A673 (cell line): ENCODE measurements around the gene ZNF511. TPM values are rescaled to one million over a fixed set of nuclear protein-coding genes. Genes with fewer than 3 reads are reported as not detected.

ENCODE experiments used
- BruUV-seq: library from RNA; stranded (reverse); fragments of 400-500 nt; replicated peaks from 2 replicates; lab custom pipeline; 2021; lab: Mats Ljungman, UMichigan
- CTCF ChIA-PET: fragments of 300-600 bp; sonication (Branson Sonifier 250); formaldehyde crosslinking; loops from one replicate; lab custom pipeline; 2022; ENCODE audit warnings: antibody characterized with exemption; lab: Charles Lee
- POLR2A ChIA-PET: fragments of 300-600 bp; sonication (Branson Sonifier 250); formaldehyde crosslinking; loops from one replicate; lab custom pipeline; 2022; ENCODE audit warnings: antibody characterized with exemption; ENCODE audit not compliant: low non-redundant PET; lab: Charles Lee
- DNase-seq: peaks from one replicate; pipeline ENCODE4 v3.0.0-alpha.2; 2015; ENCODE audit warnings: low spot score
- H3K27ac ChIP-seq: fragments of 200-600 bp; sonication (generic); 2 replicates; pipeline ENCODE4 v1.5.1; 2016; ENCODE audit warnings: mixed run types, low read depth, mild to moderate bottlenecking, mixed read lengths, antibody characterized with exemption, low read length; ENCODE audit not compliant: poor library complexity, severe bottlenecking
- H3K27me3 ChIP-seq: fragments of 200-600 bp; sonication (generic); replicated peaks from 2 replicates; pipeline ENCODE4 v1.6.1; 2017; ENCODE audit warnings: mixed run types, low read depth, mild to moderate bottlenecking, mixed read lengths, antibody characterized with exemption, low read length; ENCODE audit not compliant: insufficient read depth, poor library complexity
- H3K36me3 ChIP-seq: fragments of 200-600 bp; sonication (generic); 2 replicates; pipeline ENCODE4 v1.6.1; 2016; ENCODE audit warnings: mixed run types, mild to moderate bottlenecking, mixed read lengths, antibody characterized with exemption, low read length; ENCODE audit not compliant: insufficient read depth, poor library complexity, severe bottlenecking
- H3K4me1 ChIP-seq: fragments of 200-600 bp; sonication (generic); 2 replicates; pipeline ENCODE4 v1.6.1; 2017; ENCODE audit warnings: mixed run types, mild to moderate bottlenecking, mixed read lengths, antibody characterized with exemption, low read length; ENCODE audit not compliant: insufficient read depth, poor library complexity, severe bottlenecking
- H3K4me3 ChIP-seq: fragments of 200-600 bp; sonication (generic); 2 replicates; pipeline ENCODE4 v1.5.1; 2016; ENCODE audit warnings: low read depth, mixed run types, mild to moderate bottlenecking, mixed read lengths, low read length; ENCODE audit not compliant: poor library complexity, severe bottlenecking
- H3K9me3 ChIP-seq: fragments of 200-600 bp; sonication (generic); 2 replicates; pipeline ENCODE4 v1.6.1; 2016; ENCODE audit warnings: mixed run types, low read depth, mild to moderate bottlenecking, mixed read lengths, antibody characterized with exemption, low read length; ENCODE audit not compliant: poor library complexity, severe bottlenecking
- CTCF ChIP-seq: fragments of 300-800, 200-600 bp; sonication (generic); conservative IDR thresholded peaks from 2 replicates; pipeline ENCODE4 v1.5.1; 2017; ENCODE audit warnings: low read depth, mild to moderate bottlenecking, antibody characterized with exemption, low read length, moderate library complexity, mixed read lengths
- EZH2 ChIP-seq: fragments of 200-600 bp; sonication (generic); IDR thresholded peaks from 2 replicates; pipeline ENCODE4 v1.6.1; 2017; ENCODE audit warnings: borderline replicate concordance, low read depth, mild to moderate bottlenecking, mixed read lengths, antibody characterized with exemption, low read length; ENCODE audit not compliant: poor library complexity, severe bottlenecking
- intact Hi-C: fragments of 100-400 bp; cut with micrococcal nuclease; formaldehyde crosslinking; loops from one replicate; pipeline ENCODE4 v1.10.0; 2022; ENCODE audit not compliant: unreplicated experiment
- total RNA-seq: library from RNA; stranded (reverse); gene quantifications from 2 replicates; pipeline ENCODE4 v1.2.3, GENCODE V29; 2021

Gene ZNF511
- total RNA-seq, 1 experiment from 2014 or later, result 61.4 TPM

GRCh38 chr10:133357285-133358161 lies 48.8 kb downstream of the ZNF511 start, which contains the start of gene FUOM:
FUOM (minus strand) TSS chr10:133358019; CDS start chr10:133358007, 12 bp downstream.
- Histone ChIP-seq H3K27me3 (no peaks in the 10 kb centered on the region), H3K9me3 (no peaks in the 10 kb centered on the region), H3K36me3 (peaks cover 7% of the 10 kb centered on the region), H3K27ac (peak within 1 kb of the TSS; percentile 86), H3K4me1 (no peaks in the 10 kb centered on the region), H3K4me3 (peak within 1 kb of the TSS; percentile 85)
- BruUV-seq, result no TSS peak
- no peak for TF ChIP-seq EZH2
- no peak for TF ChIP-seq CTCF
- intact Hi-C loops, result no loop called here
- POLR2A ChIA-PET, result interaction anchor here (0.6 kb wide), 1 partner anchor 26 kb away, joined by 3 read pairs; no protein-coding TSS in a partner anchor
- CTCF ChIA-PET, result no interaction called here
- DNase-seq, result peak; percentile 90

- ChIA-PET CTCF (interaction anchor here (0.5 kb wide), 1 partner anchor 10 kb away, joined by 3 read pairs; no protein-coding TSS in a partner anchor), POLR2A (interaction anchor here (0.6 kb wide), 1 partner anchor 27 kb away, joined by 3 read pairs; no protein-coding TSS in a partner anchor)
- intact Hi-C loops, result no loop called here
- Histone ChIP-seq H3K27ac (no peak overlapping the region), H3K4me1 (no peaks in the 10 kb centered on the region), H3K9me3 (no peaks in the 10 kb centered on the region), H3K27me3 (no peaks in the 10 kb centered on the region), H3K36me3 (peaks cover 10% of the 10 kb centered on the region), H3K4me3 (no peak overlapping the region)
- no TSS peak for BruUV-seq
- TF ChIP-seq EZH2 (no peak), CTCF (no peak)
- no peak for DNase-seq
Observed at GRCh38 chr10:133358162-133358924, 49.6 kb downstream of the ZNF511 start.

GRCh38 chr10:133358925-133359310 lies 50.2 kb downstream of the ZNF511 start:
- no peaks in the 10 kb centered on the region for H3K27me3 ChIP-seq
- H3K4me3 ChIP-seq, result no peak overlapping the region
- no peaks in the 10 kb centered on the region for H3K9me3 ChIP-seq
- H3K36me3 ChIP-seq, result peaks cover 10% of the 10 kb centered on the region
- no peaks in the 10 kb centered on the region for H3K4me1 ChIP-seq
- POLR2A ChIA-PET, result no interaction called here
- no peak for DNase-seq
- intact Hi-C loops, result no loop called here
- CTCF ChIA-PET, result no interaction called here
- no peak overlapping the region for H3K27ac ChIP-seq
- no peak for TF ChIP-seq EZH2
- TF ChIP-seq CTCF, result no peak
- no TSS peak for BruUV-seq
